Chondrocyte (in vitro differentiated cells): ENCODE data around the gene GABRG3. TPM values are rescaled to one million over a fixed set of nuclear protein-coding genes. Genes with fewer than 3 reads are reported as not detected.

Experiments
- DNase-seq: peaks from one replicate; pipeline ENCODE4 v3.0.0; 2021; ENCODE audit warnings: mixed read lengths, low spot score
- H3K27ac Mint-ChIP-seq: one replicate; pipeline ENCODE4 v1.8.0; 2021; ENCODE audit warnings: mild to moderate bottlenecking, moderate library complexity, mixed read lengths; ENCODE audit not compliant: unreplicated experiment
- H3K27me3 Mint-ChIP-seq: 2 replicates; pipeline ENCODE4 v1.8.0; 2021; ENCODE audit warnings: low read depth, mixed read lengths
- H3K36me3 Mint-ChIP-seq: 2 replicates; pipeline ENCODE4 v1.8.0; 2021; ENCODE audit warnings: low read depth, mixed read lengths
- H3K4me1 Mint-ChIP-seq: 2 replicates; pipeline ENCODE4 v1.8.0; 2021; ENCODE audit warnings: low read depth, mild to moderate bottlenecking, mixed read lengths
- H3K4me3 Mint-ChIP-seq: one replicate; pipeline ENCODE4 v1.8.0; 2021; ENCODE audit warnings: mild to moderate bottlenecking, moderate library complexity, mixed read lengths; ENCODE audit not compliant: unreplicated experiment
- H3K9me3 Mint-ChIP-seq: 2 replicates; pipeline ENCODE4 v1.8.0; 2021; ENCODE audit warnings: low read depth, mixed read lengths
- total RNA-seq: library from RNA; stranded (reverse); gene quantifications from 3 replicates; pipeline ENCODE4 v1.2.1, GENCODE V29; 2021
- TF ChIP-seq, protein P1 (sequence below): fragments of 200-600 bp; sonication (generic); IDR thresholded peaks from 2 replicates; pipeline ENCODE4 v1.5.0; 2021; ENCODE audit warnings: antibody characterized with exemption, mild to moderate bottlenecking, moderate library complexity

The GABRG3 gene
- total RNA-seq, 1 donor from 2014 or later = not detected

DNA sequence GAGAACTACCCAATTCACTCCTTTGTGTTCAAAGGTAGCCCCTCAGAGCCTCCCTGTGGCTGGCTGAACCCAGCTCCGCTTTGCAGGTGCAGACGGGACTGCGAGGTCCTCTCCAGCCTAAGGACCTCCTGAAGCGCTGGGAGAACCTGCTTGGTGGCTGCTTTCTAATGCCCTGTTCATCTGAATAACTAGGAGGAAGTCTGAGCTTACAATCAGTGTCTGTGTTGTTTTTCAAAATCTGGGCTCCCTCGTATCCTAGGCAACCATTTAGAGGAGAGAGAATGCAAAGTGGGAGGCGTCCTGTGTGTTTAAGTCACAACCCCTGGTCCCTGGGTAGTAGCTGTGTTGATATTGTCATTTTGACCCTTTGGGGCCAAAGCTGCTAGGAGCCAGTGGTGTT is 99.9 kb downstream of the GABRG3 start:
- Mint-ChIP-seq H3K27me3 (no peaks in the 10 kb centered on the region), H3K4me3 (no peak overlapping the region), H3K4me1 (no peaks in the 10 kb centered on the region), H3K9me3 (peaks cover 23% of the 10 kb centered on the region), H3K36me3 (peaks cover 5% of the 10 kb centered on the region), H3K27ac (no peak overlapping the region)
- no peak for DNase-seq
- TF ChIP-seq, protein P1, sequence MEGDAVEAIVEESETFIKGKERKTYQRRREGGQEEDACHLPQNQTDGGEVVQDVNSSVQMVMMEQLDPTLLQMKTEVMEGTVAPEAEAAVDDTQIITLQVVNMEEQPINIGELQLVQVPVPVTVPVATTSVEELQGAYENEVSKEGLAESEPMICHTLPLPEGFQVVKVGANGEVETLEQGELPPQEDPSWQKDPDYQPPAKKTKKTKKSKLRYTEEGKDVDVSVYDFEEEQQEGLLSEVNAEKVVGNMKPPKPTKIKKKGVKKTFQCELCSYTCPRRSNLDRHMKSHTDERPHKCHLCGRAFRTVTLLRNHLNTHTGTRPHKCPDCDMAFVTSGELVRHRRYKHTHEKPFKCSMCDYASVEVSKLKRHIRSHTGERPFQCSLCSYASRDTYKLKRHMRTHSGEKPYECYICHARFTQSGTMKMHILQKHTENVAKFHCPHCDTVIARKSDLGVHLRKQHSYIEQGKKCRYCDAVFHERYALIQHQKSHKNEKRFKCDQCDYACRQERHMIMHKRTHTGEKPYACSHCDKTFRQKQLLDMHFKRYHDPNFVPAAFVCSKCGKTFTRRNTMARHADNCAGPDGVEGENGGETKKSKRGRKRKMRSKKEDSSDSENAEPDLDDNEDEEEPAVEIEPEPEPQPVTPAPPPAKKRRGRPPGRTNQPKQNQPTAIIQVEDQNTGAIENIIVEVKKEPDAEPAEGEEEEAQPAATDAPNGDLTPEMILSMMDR = no peak

DNA sequence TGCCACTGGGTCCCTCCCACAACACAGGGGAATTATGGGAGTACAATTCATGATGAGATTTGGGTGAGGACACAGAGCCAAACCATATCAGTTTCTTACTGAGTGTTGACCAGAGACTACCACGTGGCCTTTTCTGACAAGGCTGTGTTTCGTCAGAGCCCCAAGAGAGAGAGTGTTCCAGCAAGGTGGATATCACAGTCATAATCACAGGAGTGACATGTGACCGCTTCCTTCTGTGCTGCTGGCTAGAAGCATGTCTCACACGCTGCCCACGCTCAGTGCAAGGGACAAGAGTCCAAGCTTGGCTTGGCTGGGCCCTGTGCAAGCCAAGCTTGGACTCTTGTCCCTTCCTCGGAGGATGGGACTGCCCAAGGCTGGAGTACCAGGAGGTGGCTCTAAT is 103.2 kb downstream of the GABRG3 start:
- peaks cover 7% of the 10 kb centered on the region for H3K9me3 Mint-ChIP-seq
- DNase-seq = no peak
- H3K27ac Mint-ChIP-seq = no peak overlapping the region
- H3K36me3 Mint-ChIP-seq = no peaks in the 10 kb centered on the region
- H3K4me1 Mint-ChIP-seq = no peaks in the 10 kb centered on the region
- H3K4me3 Mint-ChIP-seq = no peak overlapping the region
- H3K27me3 Mint-ChIP-seq = no peaks in the 10 kb centered on the region
- TF ChIP-seq, protein P1 = no peak

DNA sequence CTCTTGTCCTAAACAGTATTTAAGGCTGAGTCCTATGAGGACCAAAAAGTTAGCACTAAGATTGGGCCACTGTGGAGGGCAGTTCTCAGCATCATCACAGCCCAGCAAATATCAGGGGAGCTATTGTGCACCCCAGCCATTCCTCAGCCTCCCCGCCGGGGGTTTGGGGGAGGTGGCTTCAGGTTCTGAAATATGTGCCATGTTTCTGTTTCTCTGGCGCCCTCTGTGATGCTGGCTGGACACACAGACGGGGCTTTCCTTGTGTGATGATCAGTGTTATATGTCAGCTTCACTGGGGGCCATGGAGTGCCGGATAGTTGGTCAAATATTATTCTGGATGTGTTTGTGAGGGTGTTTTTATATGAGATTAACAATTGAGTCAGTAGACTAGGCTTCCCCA is 106.8 kb downstream of the GABRG3 start:
- Mint-ChIP-seq H3K27me3 (no peaks in the 10 kb centered on the region), H3K4me3 (no peak overlapping the region), H3K9me3 (peaks cover 4% of the 10 kb centered on the region), H3K27ac (no peak overlapping the region), H3K4me1 (no peaks in the 10 kb centered on the region), H3K36me3 (no peaks in the 10 kb centered on the region)
- DNase-seq = no peak
- TF ChIP-seq, protein P1 = no peak

DNA sequence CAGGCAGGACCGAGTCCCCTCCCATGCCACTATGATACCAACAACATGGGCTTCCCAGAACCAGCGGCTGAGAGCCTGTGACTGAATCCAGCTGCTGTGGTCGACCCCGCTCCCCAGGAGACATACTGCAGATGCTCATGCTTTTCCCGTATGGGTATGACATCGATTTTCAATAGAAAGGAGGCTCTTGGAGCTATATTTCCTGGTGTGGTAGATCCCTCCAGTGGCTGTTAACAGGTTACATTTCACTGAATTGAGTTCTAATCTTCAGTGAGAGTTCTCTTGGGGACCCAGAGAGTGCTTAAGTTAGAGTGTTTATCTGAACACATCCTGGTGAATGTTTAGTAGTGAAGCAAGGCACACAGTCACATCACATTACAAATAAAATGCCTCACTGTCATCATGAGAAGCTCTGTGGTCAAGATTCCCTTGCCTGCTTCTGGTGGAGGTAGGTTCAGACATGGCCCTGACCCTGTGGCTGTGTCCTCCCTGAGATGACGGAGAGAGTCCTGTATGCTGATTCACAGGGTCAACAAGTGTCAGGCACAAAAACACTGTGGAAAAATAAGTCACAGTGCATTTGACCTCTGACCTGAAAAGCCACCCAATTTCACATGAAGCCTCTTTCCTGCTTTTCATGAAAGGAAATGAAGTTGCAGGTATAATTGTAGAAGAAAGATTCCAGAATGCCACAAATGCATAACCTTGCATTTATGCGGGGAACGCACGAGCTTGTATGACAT is 110.9 kb downstream of the GABRG3 start:
- no peak for DNase-seq
- no peaks in the 10 kb centered on the region for H3K27me3 Mint-ChIP-seq
- H3K36me3 Mint-ChIP-seq = no peaks in the 10 kb centered on the region
- no peak overlapping the region for H3K27ac Mint-ChIP-seq
- TF ChIP-seq, protein P1 = no peak
- H3K4me3 Mint-ChIP-seq = no peak overlapping the region
- H3K4me1 Mint-ChIP-seq = peaks cover 11% of the 10 kb centered on the region
- no peaks in the 10 kb centered on the region for H3K9me3 Mint-ChIP-seq

DNA sequence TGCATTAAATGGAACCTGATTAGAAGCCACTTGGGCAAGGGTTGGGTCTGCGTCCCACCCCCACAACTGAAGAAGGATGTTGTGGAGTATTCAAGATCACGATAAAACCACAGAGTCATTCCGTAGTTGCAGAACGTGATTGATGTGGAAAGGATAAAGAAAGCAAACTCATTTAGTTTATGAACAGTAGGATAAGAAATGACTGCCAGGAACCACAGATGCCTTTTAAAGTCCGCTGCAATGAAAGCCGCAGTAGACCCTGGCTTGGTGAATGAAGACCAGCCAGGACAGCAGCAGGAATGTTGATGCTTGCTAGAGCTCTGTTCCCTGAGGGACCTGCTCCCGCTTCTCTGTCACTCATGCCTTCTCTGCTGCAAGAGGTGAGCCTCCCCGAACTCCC is 111.5 kb downstream of the GABRG3 start:
- H3K27me3 Mint-ChIP-seq = no peaks in the 10 kb centered on the region
- no peaks in the 10 kb centered on the region for H3K36me3 Mint-ChIP-seq
- H3K27ac Mint-ChIP-seq = no peak overlapping the region
- TF ChIP-seq, protein P1 = no peak
- H3K9me3 Mint-ChIP-seq = no peaks in the 10 kb centered on the region
- no peak for DNase-seq
- no peak overlapping the region for H3K4me3 Mint-ChIP-seq
- H3K4me1 Mint-ChIP-seq = peaks cover 13% of the 10 kb centered on the region
